A673 (cell line): ENCODE measurements around the gene TBKBP1.

Experiments used
- CTCF ChIP-seq: fragments of 300-800, 200-600 bp; sonication (generic); conservative IDR thresholded peaks from 2 replicates; pipeline ENCODE4 v1.5.1; 2017; ENCODE audit warnings: low read depth, mild to moderate bottlenecking, antibody characterized with exemption, low read length, moderate library complexity, mixed read lengths
- EZH2 ChIP-seq: fragments of 200-600 bp; sonication (generic); IDR thresholded peaks from 2 replicates; pipeline ENCODE4 v1.6.1; 2017; ENCODE audit warnings: borderline replicate concordance, low read depth, mild to moderate bottlenecking, mixed read lengths, antibody characterized with exemption, low read length; ENCODE audit not compliant: poor library complexity, severe bottlenecking

GRCh38 chr17:47725446-47726111, 31.6 kb downstream of the TBKBP1 start:
- TF ChIP-seq EZH2 (no peak), CTCF (no peak)
